C4-2B (cell line): ENCODE results near the gene CATSPERZ.

Experiments used
- ZFX ChIP-seq: fragments of 450-650 bp; IDR thresholded peaks from 2 replicates; pipeline ENCODE4 v1.6.1; 2017
- TF ChIP-seq, protein P1 (sequence below): fragments of 450-650 bp; conservative IDR thresholded peaks from 2 replicates; pipeline ENCODE4 v1.5.1; 2017; ENCODE audit warnings: mild to moderate bottlenecking

DNA sequence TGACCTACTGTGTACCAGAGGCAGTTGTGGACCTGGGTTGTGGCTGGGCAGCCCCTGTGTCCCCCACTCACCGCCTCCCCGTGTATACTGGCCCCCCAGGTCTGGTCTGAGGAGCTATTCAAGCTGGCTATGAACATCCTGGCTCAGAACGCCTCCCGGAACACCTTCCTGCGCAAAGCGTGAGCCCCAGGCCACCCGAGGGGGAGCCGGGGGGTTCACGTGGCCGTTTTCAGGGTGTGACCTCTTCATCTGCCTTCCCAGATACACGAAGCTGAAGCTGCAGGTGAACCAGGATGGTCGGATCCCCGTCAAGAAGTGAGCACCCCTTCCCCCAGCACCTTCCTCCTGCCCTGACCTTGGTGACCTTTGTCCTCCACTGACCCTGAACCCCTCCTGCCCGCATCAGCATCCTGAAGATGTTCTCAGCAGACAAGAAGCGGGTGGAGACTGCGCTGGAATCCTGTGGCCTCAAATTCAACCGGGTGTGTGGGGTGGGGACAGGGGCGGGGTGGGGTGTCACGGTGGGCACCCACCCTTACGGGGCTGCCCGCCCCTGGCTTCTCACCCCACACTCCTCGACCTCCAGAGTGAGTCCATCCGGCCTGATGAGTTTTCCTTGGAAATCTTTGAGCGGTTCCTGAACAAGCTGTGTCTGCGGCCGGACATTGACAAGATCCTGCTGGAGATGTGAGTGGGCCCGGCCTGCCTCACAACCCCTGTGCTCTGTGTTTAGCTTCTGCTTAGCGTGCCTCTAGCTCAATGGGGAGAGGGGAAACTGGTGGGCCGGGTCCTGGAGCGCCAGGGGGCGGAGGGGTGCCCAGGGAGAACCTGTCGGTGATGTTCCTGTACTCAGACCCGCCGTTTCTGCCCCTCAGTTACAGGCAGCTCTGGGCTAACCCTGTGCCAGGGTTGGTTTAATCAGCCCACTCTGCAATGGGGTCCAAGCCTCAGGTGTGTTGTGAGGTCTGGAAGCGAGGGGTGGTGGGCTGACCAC, 44.7 kb upstream of the CATSPERZ start:
- TF ChIP-seq, protein P1, sequence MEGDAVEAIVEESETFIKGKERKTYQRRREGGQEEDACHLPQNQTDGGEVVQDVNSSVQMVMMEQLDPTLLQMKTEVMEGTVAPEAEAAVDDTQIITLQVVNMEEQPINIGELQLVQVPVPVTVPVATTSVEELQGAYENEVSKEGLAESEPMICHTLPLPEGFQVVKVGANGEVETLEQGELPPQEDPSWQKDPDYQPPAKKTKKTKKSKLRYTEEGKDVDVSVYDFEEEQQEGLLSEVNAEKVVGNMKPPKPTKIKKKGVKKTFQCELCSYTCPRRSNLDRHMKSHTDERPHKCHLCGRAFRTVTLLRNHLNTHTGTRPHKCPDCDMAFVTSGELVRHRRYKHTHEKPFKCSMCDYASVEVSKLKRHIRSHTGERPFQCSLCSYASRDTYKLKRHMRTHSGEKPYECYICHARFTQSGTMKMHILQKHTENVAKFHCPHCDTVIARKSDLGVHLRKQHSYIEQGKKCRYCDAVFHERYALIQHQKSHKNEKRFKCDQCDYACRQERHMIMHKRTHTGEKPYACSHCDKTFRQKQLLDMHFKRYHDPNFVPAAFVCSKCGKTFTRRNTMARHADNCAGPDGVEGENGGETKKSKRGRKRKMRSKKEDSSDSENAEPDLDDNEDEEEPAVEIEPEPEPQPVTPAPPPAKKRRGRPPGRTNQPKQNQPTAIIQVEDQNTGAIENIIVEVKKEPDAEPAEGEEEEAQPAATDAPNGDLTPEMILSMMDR = no peak
- TF ChIP-seq ZFX = no peak
